Progenitor cell of endocrine pancreas (in vitro differentiated cells): ENCODE results near the gene USP30. TPM values are rescaled to one million over a fixed set of nuclear protein-coding genes. Genes with fewer than 3 reads are reported as not detected.

Experiments
- DNase-seq: peaks from one replicate; pipeline ENCODE4 v3.0.0; 2021; ENCODE audit warnings: low spot score; ENCODE audit not compliant: unreplicated experiment
- H3K27ac Mint-ChIP-seq: 2 replicates; pipeline ENCODE4 v1.8.0; 2021; ENCODE audit warnings: mild to moderate bottlenecking, moderate library complexity, mixed read lengths
- H3K27me3 Mint-ChIP-seq: 2 replicates; pipeline ENCODE4 v1.8.0; 2021; ENCODE audit warnings: mixed read lengths
- H3K36me3 Mint-ChIP-seq: 2 replicates; pipeline ENCODE4 v1.8.0; 2022; ENCODE audit warnings: mixed read lengths; ENCODE audit not compliant: insufficient read depth
- H3K4me1 Mint-ChIP-seq: 2 replicates; pipeline ENCODE4 v1.8.0; 2021; ENCODE audit warnings: low read depth, mixed read lengths
- H3K4me3 Mint-ChIP-seq: 2 replicates; pipeline ENCODE4 v1.8.0; 2021; ENCODE audit warnings: low read depth, mild to moderate bottlenecking, moderate library complexity, mixed read lengths
- H3K9me3 Mint-ChIP-seq: 2 replicates; pipeline ENCODE4 v1.8.0; 2021; ENCODE audit warnings: low read depth, mixed read lengths
- CTCF ChIP-seq: fragments of 200-600 bp; sonication (generic); IDR thresholded peaks from one replicate; pipeline ENCODE4 v1.5.0; 2021; ENCODE audit warnings: antibody characterized with exemption, mild to moderate bottlenecking; ENCODE audit not compliant: unreplicated experiment
- total RNA-seq: library from RNA; stranded (reverse); gene quantifications from 2 replicates; pipeline ENCODE4 v1.2.1, GENCODE V29; 2021

The USP30 gene
- total RNA-seq, 1 donor from 2014 or later, result 23.0 TPM

- no peak for TF ChIP-seq CTCF
- no peak overlapping the region for H3K27ac Mint-ChIP-seq
- no peaks in the 10 kb centered on the region for H3K4me1 Mint-ChIP-seq
- H3K4me3 Mint-ChIP-seq, result no peak overlapping the region
- H3K36me3 Mint-ChIP-seq, result peaks cover 7% of the 10 kb centered on the region
- H3K27me3 Mint-ChIP-seq, result peaks cover 3% of the 10 kb centered on the region
- H3K9me3 Mint-ChIP-seq, result peaks cover 11% of the 10 kb centered on the region
- DNase-seq, result no peak
Observed at GRCh38 chr12:109137055-109137454, 84.7 kb downstream of the USP30 start.

Other genes with a start within 250 kb of the USP30 start
- 37.2 and 38.8 TPM in 2 replicates for gene SSH1, start 195.0 kb upstream of the USP30 start, total RNA-seq
- not detected in 2 replicates for gene DAO, start 172.5 kb upstream of the USP30 start, total RNA-seq
- 1.7 and 2.1 TPM in 2 replicates for gene SVOP, start 31.5 kb upstream of the USP30 start, total RNA-seq
- 22.0 and 28.9 TPM in 2 replicates for gene ALKBH2, start 40.9 kb downstream of the USP30 start, total RNA-seq
- gene UNG, start 45.0 kb downstream of the USP30 start, total RNA-seq, result 81.5 and 84.1 TPM in 2 replicates
- 38.1 and 47.3 TPM in 2 replicates for gene ACACB, start 64.0 kb downstream of the USP30 start, total RNA-seq